ENCODE data around the gene TTLL13. TPM values are rescaled to one million over a fixed set of nuclear protein-coding genes. Genes with fewer than 3 reads are reported as not detected.

TTLL13 gene
- total and polyA plus RNA-seq, 4 experiments from 2014 or later = 1.1 to 1.4 TPM; not detected in 2

- H3K4me1 Mint-ChIP-seq = peaks cover 19 to 37% (median 33%) of the 10 kb centered on the region in 4 donors
- Histone ChIP-seq H3K4me1 (ENCODE audit: insufficient read depth, low read length) (peaks cover 22% of the 10 kb centered on the region), H3K27ac (ENCODE audit: low read depth, low read length) (no peak overlapping the region), H3K9me3 (ENCODE audit: control insufficient read depth in 1 of 2, low read length in 2 of 2) (no peaks in the 10 kb centered on the region), H3K4me3 (ENCODE audit: low read length in 2 of 2) (no peak overlapping the region), H3K27me3 (ENCODE audit: insufficient read depth, low read length) (no peaks in the 10 kb centered on the region), H3K36me3 (ENCODE audit: insufficient read depth, low read length) (no peaks in the 10 kb centered on the region)
- H3K4me3 Mint-ChIP-seq = peak overlapping the region in 2 of 8 donors; percentile 15 to 44
- H3K27me3 Mint-ChIP-seq = no peaks in the 10 kb centered on the region
- intact Hi-C loops (cut with micrococcal nuclease) = no loop called here
- ChIA-PET POLR2A (ENCODE audit: partially characterized antibody) (interaction anchor here (1.7 kb wide), 1 partner anchor 10 kb away, joined by 4 read pairs; the partner anchor contains the start of gene SEMA4B), CTCF (ENCODE audit: partially characterized antibody) (no interaction called here)
- no peaks in the 10 kb centered on the region for H3K9me3 Mint-ChIP-seq
- peak overlapping the region in 2 of 7 donors; percentile 37 to 84 for H3K27ac Mint-ChIP-seq
- peaks cover 0 to 6% of the 10 kb centered on the region in 2 donors for H3K36me3 Mint-ChIP-seq
- no peak for DNase-seq
Measured at GRCh38 chr15:90211009-90211408, 38.3 kb upstream of the TTLL13 start.

DNA sequence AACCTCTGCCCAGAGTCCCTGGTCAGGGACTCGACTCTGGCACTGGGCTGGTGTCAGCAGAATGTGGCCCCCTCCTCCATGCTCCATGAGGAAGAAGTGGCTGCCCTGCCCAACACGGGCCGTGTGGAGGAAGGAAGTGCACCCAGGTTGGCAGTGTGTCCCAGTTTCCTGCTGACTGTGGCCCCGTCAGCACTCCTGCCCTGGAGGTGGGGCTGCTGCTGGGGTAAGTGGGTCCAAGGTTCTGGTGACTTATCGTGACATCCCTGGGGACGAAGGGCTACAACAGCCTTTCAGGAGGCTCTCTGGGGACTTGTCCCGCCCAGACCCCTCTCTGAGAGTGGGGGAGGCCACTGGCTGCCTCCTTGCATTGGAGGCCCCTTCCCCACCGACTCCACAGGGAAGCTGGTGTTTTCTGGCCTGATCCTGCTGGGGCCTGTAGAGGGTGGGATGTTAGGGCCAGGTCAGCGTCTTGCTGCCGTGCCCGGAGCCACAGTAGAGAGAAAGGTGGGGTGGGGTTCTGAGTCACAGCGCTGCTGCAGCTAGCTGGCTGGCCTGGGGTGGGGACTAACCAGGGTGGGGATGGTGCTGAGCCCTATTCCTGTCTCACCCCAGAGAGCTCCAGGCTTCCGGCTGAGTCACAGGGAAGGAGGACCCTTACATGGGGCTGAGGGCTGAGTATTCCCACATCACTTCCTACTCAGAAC is 37.8 kb upstream of the TTLL13 start:
- H3K36me3 ChIP-seq (ENCODE audit: insufficient read depth, low read length) = no peaks in the 10 kb centered on the region
- POLR2A ChIA-PET (ENCODE audit: partially characterized antibody) = interaction anchor here (1.3 kb wide), 1 partner anchor 11 kb away, joined by 6 read pairs; the partner anchor contains the start of gene SEMA4B
- H3K27ac ChIP-seq (ENCODE audit: low read depth, low read length) = no peak overlapping the region
- CTCF ChIA-PET (ENCODE audit: partially characterized antibody) = no interaction called here
- peaks cover 22% of the 10 kb centered on the region for H3K4me1 ChIP-seq (ENCODE audit: insufficient read depth, low read length)
- intact Hi-C loops (cut with micrococcal nuclease) = no loop called here
- H3K27me3 Mint-ChIP-seq = no peaks in the 10 kb centered on the region
- no peak for DNase-seq
- H3K36me3 Mint-ChIP-seq = peaks cover 0 to 6% of the 10 kb centered on the region in 2 donors
- no peaks in the 10 kb centered on the region for H3K9me3 ChIP-seq (ENCODE audit: control insufficient read depth in 1 of 2, low read length in 2 of 2)
- H3K4me3 Mint-ChIP-seq = no peak overlapping the region
- no peaks in the 10 kb centered on the region for H3K27me3 ChIP-seq (ENCODE audit: insufficient read depth, low read length)
- H3K9me3 Mint-ChIP-seq = no peaks in the 10 kb centered on the region
- peak overlapping the region in 1 of 7 donors; percentile 31 for H3K27ac Mint-ChIP-seq
- H3K4me3 ChIP-seq (ENCODE audit: low read length in 2 of 2) = no peak overlapping the region
- H3K4me1 Mint-ChIP-seq = peaks cover 21 to 36% (median 33%) of the 10 kb centered on the region in 4 donors

DNA sequence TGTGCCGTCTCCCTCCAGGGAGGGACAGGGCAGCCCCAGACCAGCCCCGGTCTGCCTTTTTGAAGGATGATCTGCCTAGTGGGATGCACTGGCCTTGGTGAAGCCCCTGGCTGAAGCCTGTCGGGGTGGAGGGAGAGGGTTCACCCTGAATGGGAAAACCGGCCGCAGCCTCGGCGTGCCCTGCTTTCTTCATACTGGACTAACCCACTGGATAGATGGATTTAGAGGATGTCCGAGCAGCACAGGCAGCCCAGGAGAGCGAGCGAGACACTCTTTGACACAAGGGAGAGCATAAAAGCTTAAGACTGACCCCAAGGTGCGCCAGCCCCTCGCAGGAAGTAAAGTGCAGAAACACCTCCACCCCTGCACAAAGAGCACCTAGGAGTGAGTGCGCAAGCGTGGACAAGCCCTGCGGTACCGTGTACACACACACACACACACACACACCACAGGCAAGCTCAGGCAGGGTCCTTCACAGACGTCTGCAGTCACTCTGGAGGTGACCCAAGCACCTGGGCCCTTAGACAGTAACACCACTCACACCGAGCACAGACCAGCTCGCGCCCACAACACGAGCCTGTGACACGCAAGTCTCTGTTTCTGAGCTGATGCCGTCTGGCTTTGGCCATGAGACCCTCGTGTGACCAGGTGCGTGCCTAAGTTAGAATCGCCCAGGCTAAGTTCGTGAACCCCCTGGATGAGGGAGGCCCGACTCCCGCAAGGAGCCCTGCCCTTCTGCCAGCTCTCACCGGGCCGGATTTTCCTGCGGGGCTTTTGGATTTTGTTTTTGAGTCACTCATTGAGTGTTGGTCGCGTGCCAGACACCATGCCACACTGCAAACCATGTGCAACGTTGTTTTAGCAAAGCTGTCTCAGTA is 36.9 kb upstream of the TTLL13 start:
- H3K27ac ChIP-seq (ENCODE audit: low read depth, low read length) = no peak overlapping the region
- intact Hi-C loops (cut with micrococcal nuclease) = no loop called here
- no peak overlapping the region for H3K4me3 ChIP-seq (ENCODE audit: low read length in 2 of 2)
- no peak overlapping the region for H3K27ac Mint-ChIP-seq
- H3K27me3 ChIP-seq (ENCODE audit: insufficient read depth, low read length) = no peaks in the 10 kb centered on the region
- peaks cover 22% of the 10 kb centered on the region for H3K4me1 ChIP-seq (ENCODE audit: insufficient read depth, low read length)
- CTCF ChIA-PET (ENCODE audit: partially characterized antibody) = no interaction called here
- H3K36me3 Mint-ChIP-seq = peaks cover 0 to 9% of the 10 kb centered on the region in 2 donors
- no peaks in the 10 kb centered on the region for H3K9me3 Mint-ChIP-seq
- H3K4me1 Mint-ChIP-seq = peaks cover 21 to 36% (median 33%) of the 10 kb centered on the region in 4 donors
- POLR2A ChIA-PET (ENCODE audit: partially characterized antibody) = interaction anchor here (1.3 kb wide), 1 partner anchor 11 kb away, joined by 6 read pairs; the partner anchor contains the start of gene SEMA4B
- no peaks in the 10 kb centered on the region for H3K9me3 ChIP-seq (ENCODE audit: control insufficient read depth in 1 of 2, low read length in 2 of 2)
- H3K4me3 Mint-ChIP-seq = no peak overlapping the region
- H3K36me3 ChIP-seq (ENCODE audit: insufficient read depth, low read length) = no peaks in the 10 kb centered on the region
- H3K27me3 Mint-ChIP-seq = no peaks in the 10 kb centered on the region
- no peak for DNase-seq

DNA sequence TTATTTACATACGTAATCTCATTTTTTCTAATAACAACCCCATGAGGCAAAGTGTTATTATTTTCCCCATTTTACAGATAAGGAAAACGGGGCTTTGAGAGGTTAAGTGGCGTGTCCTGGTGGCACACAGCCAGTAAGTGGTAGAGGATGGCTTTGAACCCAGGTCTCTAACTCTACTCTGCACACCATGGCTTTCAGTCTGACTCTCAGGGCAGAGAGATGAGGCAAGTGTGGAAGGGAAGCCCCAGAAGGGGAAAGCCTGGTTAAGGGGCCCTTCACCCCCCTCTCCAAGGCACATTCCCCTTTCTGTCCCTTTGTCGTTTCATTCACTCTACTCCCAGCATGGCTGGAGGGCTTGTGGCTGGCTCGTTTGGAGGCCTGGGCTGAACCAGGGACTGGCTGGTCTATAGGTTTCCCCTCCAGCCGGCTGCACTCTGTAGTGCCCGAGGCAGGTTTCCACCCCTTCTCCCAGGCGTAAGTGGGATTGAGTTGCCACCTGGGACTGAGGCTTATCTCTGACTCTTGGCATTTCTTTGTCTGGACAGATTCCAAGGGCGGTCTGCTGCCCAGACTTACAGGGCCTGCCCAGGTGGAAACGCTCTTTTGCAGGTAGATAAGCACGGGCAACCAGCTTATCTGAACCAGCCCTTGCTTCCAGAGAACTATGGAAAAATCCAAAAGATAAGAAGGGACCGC is 36.1 kb upstream of the TTLL13 start:
- no peaks in the 10 kb centered on the region for H3K9me3 ChIP-seq (ENCODE audit: control insufficient read depth in 1 of 2, low read length in 2 of 2)
- DNase-seq = no peak
- peaks cover 22% of the 10 kb centered on the region for H3K4me1 ChIP-seq (ENCODE audit: insufficient read depth, low read length)
- H3K27me3 ChIP-seq (ENCODE audit: insufficient read depth, low read length) = no peaks in the 10 kb centered on the region
- no peak overlapping the region for H3K27ac ChIP-seq (ENCODE audit: low read depth, low read length)
- ChIA-PET POLR2A (ENCODE audit: partially characterized antibody) (interaction anchor here (1.3 kb wide), 1 partner anchor 12 kb away, joined by 6 read pairs; the partner anchor contains the start of gene SEMA4B), CTCF (ENCODE audit: partially characterized antibody) (no interaction called here)
- Mint-ChIP-seq H3K27me3 (no peaks in the 10 kb centered on the region), H3K4me1 (peaks cover 21 to 36% (median 33%) of the 10 kb centered on the region in 4 donors), H3K9me3 (no peaks in the 10 kb centered on the region), H3K27ac (peak overlapping the region in 1 of 7 donors; percentile 31), H3K36me3 (peaks cover 0 to 9% of the 10 kb centered on the region in 2 donors), H3K4me3 (no peak overlapping the region)
- H3K36me3 ChIP-seq (ENCODE audit: insufficient read depth, low read length) = no peaks in the 10 kb centered on the region
- intact Hi-C loops (cut with micrococcal nuclease) = no loop called here
- H3K4me3 ChIP-seq (ENCODE audit: low read length in 2 of 2) = no peak overlapping the region

DNA sequence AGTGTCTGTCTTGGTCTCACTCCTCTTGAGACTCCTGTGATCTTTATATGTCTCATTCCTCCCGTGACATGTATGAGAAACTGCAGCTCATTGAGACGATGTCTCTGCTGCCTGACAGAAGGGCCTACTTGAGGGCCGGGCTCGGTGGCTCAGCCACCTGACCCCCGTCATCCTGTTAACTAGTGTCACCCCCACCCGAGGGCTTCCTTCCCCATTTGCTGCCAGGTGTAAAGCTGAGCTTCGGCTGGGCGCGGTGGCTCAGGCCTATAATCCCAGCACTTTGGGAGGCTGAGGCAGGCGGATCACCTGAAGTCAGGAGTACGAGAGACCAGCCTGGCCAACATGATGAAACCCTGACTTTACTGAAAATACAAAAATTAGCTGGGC is 35.5 kb upstream of the TTLL13 start:
- H3K27me3 Mint-ChIP-seq = no peaks in the 10 kb centered on the region
- Histone ChIP-seq H3K4me3 (ENCODE audit: low read length in 2 of 2) (no peak overlapping the region), H3K4me1 (ENCODE audit: insufficient read depth, low read length) (peaks cover 22% of the 10 kb centered on the region), H3K9me3 (ENCODE audit: control insufficient read depth in 1 of 2, low read length in 2 of 2) (no peaks in the 10 kb centered on the region), H3K27ac (ENCODE audit: low read depth, low read length) (no peak overlapping the region), H3K27me3 (ENCODE audit: insufficient read depth, low read length) (no peaks in the 10 kb centered on the region), H3K36me3 (ENCODE audit: insufficient read depth, low read length) (no peaks in the 10 kb centered on the region)
- intact Hi-C loops (cut with micrococcal nuclease) = no loop called here
- ChIA-PET CTCF (ENCODE audit: partially characterized antibody) (interaction anchor here (0.7 to 1.4 kb wide), 3 partner anchors 17 to 281 kb away, joined by 3 to 5 read pairs (median 4); no protein-coding TSS in a partner anchor), POLR2A (ENCODE audit: partially characterized antibody) (interaction anchor here (0.9 to 2.2 kb wide), 2 partner anchors 13 to 19 kb away, joined by 4 to 11 read pairs; partner anchors contain the start of gene SEMA4B)
- no peaks in the 10 kb centered on the region for H3K9me3 Mint-ChIP-seq
- peak overlapping the region in 1 of 7 donors; percentile 31 for H3K27ac Mint-ChIP-seq
- peaks cover 0 to 11% of the 10 kb centered on the region in 2 donors for H3K36me3 Mint-ChIP-seq
- H3K4me1 Mint-ChIP-seq = peaks cover 23 to 39% (median 35%) of the 10 kb centered on the region in 4 donors
- H3K4me3 Mint-ChIP-seq = no peak overlapping the region
- DNase-seq = no peak

DNA sequence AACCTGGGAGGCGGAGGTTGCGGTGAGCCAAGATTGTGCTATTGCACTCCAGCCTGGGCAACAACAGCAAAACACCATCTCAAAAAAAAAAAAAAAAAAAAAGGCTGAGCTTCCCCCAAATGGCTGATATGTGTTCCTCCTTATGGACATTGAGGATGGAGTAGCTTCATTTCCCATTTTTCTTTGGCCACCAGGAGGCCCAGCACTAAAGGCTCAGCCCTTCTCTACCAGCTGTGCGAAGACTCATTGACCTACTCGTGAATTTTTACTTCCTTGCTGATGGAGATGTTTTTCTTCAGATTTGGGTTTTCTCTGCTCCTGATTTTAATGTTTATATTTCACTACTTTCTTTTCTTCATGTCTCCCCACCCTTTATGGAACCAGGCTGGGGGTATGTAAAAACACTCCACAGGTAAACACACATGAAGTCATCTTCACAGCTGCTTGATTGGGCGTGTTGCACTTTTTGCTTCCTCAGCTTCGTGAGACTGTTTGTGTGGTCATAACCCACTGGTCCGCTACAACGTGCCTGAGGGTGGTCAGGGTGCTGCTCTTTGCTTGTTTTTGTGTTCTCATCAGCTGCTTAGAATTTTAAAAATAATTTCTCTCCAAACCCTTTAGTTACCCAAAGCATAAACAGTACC is 34.7 kb upstream of the TTLL13 start:
- no peaks in the 10 kb centered on the region for H3K9me3 Mint-ChIP-seq
- peak overlapping the region in 1 of 7 donors; percentile 60 for H3K27ac Mint-ChIP-seq
- CTCF ChIA-PET (ENCODE audit: partially characterized antibody) = interaction anchor here (0.7 to 1.4 kb wide), 6 partner anchors 12 to 281 kb away, joined by 3 to 5 read pairs (median 4); partner anchors contain the start of gene CIB1
- no peak for DNase-seq
- Histone ChIP-seq H3K4me3 (ENCODE audit: low read length in 2 of 2) (no peak overlapping the region), H3K9me3 (ENCODE audit: control insufficient read depth in 1 of 2, low read length in 2 of 2) (no peaks in the 10 kb centered on the region), H3K27ac (ENCODE audit: low read depth, low read length) (no peak overlapping the region), H3K4me1 (ENCODE audit: insufficient read depth, low read length) (peaks cover 18% of the 10 kb centered on the region), H3K27me3 (ENCODE audit: insufficient read depth, low read length) (no peaks in the 10 kb centered on the region), H3K36me3 (ENCODE audit: insufficient read depth, low read length) (no peaks in the 10 kb centered on the region)
- H3K36me3 Mint-ChIP-seq = peaks cover 0 to 10% of the 10 kb centered on the region in 2 donors
- POLR2A ChIA-PET (ENCODE audit: partially characterized antibody) = interaction anchor here (0.9 to 2.2 kb wide), 4 partner anchors 14 to 18 kb away, joined by 3 to 11 read pairs (median 6); partner anchors contain the start of gene SEMA4B
- peaks cover 24 to 37% (median 32%) of the 10 kb centered on the region in 4 donors for H3K4me1 Mint-ChIP-seq
- no peak overlapping the region for H3K4me3 Mint-ChIP-seq
- intact Hi-C loops (cut with micrococcal nuclease) = no loop called here
- no peaks in the 10 kb centered on the region for H3K27me3 Mint-ChIP-seq
